ENCODE results near the gene VGLL4. TPM values are rescaled to one million over a fixed set of nuclear protein-coding genes. Genes with fewer than 3 reads are reported as not detected.

The VGLL4 gene
- total RNA-seq, 3 donors from 2014 or later = 42.5 to 51.3 (median 46.4) TPM

DNA sequence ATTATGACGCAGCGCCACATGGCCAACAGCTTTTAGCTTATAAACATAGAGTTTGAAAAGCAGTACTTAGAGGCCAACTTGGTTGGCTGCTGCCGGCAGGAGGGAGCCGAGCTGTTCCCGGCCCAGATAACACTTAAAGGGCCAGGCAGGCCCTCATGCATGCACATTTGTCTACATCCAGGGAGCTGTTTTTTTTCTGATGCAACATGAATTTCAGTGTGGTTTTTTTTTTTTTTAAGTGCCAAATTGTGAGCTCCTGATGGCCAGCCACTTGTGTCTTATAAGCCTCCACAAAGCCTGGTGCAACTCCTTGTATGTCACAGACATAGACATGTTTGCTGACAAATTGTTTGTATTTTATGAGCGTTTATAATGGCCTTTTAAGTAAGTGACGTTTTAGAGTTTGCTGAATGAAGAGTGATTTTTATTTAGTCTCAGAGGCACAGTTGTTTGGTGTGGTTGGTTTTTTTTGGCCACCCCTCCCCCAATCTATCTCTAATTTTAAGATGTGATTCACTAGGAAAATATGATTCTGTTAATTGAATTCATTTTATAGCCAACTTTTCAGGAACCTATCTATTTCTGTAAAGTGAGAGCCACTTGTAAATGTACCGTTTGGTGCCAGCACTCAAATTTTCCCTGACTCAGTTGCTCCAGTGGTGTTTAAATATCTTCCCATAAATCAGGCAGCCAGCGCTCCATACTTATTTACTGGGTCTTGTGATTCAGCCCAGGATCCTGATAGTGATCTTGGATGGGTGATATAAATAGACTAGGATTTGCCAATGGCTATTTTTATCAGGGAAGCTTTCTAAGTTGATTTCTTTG, 134.3 kb downstream of the VGLL4 start:
- H3K4me1 ChIP-seq (ENCODE audit: low read depth) = peaks cover 5% of the 10 kb centered on the region
- ATAC-seq (peak; percentile 94), DNase-seq (peak; percentile 63 to 77 (median 76))
- no peaks in the 10 kb centered on the region for H3K36me3 ChIP-seq (ENCODE audit: low read depth)
- H3K4me3 ChIP-seq = no peak overlapping the region
- TF ChIP-seq, protein P1, sequence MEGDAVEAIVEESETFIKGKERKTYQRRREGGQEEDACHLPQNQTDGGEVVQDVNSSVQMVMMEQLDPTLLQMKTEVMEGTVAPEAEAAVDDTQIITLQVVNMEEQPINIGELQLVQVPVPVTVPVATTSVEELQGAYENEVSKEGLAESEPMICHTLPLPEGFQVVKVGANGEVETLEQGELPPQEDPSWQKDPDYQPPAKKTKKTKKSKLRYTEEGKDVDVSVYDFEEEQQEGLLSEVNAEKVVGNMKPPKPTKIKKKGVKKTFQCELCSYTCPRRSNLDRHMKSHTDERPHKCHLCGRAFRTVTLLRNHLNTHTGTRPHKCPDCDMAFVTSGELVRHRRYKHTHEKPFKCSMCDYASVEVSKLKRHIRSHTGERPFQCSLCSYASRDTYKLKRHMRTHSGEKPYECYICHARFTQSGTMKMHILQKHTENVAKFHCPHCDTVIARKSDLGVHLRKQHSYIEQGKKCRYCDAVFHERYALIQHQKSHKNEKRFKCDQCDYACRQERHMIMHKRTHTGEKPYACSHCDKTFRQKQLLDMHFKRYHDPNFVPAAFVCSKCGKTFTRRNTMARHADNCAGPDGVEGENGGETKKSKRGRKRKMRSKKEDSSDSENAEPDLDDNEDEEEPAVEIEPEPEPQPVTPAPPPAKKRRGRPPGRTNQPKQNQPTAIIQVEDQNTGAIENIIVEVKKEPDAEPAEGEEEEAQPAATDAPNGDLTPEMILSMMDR (IDR thresholded peaks at IDR 0.05) = no peak
- no peaks in the 10 kb centered on the region for H3K9me3 ChIP-seq
- intact Hi-C loops (cut with DNase I, micrococcal nuclease) = no loop called here

DNA sequence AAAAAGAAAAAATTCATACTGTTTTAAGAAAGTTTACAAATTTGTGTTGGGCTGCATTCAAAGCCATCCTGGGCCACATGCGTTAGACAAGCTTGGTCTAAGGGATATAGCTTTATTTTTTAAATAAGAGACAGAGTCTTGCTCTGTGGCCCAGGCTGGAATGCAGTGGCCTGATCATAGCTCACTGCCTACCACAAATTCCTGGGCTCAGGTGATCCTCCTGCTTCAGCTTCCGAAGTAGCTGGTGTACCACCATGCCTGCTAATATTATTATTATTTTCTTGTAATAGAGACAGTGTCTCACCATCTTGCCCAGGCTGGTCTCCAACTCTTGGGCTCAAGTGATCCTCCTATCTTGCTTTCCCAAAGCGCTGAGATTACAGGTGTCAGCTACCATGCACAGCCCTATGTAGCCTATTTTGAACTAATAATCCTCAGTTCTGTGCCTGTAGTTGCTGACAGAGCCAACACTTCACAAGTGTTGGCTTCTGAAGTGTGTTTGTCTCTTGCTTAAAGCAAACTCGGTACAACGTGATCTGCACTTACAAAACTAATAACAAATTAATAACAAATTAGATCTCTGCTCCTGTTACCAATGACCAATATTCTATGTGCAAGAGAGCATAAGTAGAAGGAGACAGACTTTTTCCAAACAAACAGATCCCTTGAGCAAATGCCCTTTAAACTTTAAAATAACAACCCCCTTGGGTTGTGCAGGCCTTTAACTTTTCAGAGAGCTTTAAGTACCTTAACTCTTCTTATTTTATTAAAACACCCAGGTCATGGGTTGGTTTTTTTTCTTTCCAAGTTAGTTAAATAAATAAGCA, 135.2 kb downstream of the VGLL4 start:
- ATAC-seq = no peak
- Histone ChIP-seq H3K4me3 (no peak overlapping the region), H3K9me3 (no peaks in the 10 kb centered on the region), H3K4me1 (ENCODE audit: low read depth) (peaks cover 5% of the 10 kb centered on the region), H3K36me3 (ENCODE audit: low read depth) (no peaks in the 10 kb centered on the region)
- DNase-seq = no peak
- intact Hi-C loops (cut with DNase I, micrococcal nuclease) = no loop called here
- TF ChIP-seq, protein P1 (IDR thresholded peaks at IDR 0.05) = no peak

DNA sequence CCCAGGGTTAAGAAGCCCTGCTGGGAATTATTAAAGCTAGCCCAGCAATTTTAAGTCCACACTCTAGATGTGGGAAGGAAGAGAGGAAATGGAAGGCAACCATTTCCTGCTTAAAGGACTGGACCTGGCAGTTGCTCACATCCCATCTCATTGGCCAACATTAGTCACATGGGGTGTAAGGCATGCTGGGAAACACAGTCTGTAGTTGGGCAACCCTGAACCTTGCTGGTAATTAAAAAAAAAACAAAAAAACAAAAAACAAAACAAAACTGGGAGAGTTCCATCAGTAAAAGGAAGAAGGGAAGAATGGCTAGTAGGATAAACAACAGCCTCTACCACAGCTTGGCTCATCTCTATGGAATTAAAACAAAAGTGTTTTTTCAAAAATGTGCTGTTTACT, 136.0 kb downstream of the VGLL4 start:
- no peak for ATAC-seq
- intact Hi-C loops (cut with DNase I, micrococcal nuclease) = no loop called here

More for the DNA sequence above, 136.0 kb downstream of the VGLL4 start:
- no peak for DNase-seq
- Histone ChIP-seq H3K4me1 (ENCODE audit: low read depth) (peaks cover 5% of the 10 kb centered on the region), H3K36me3 (ENCODE audit: low read depth) (no peaks in the 10 kb centered on the region), H3K4me3 (no peak overlapping the region), H3K9me3 (no peaks in the 10 kb centered on the region)
- TF ChIP-seq, protein P1 (IDR thresholded peaks at IDR 0.05) = no peak

Other genes with a start within 250 kb of the VGLL4 start
- gene TAMM41, start 203.0 kb upstream of the VGLL4 start, total RNA-seq = 10 to 100 TPM; 17.9 to 27.3 (median 20.5) TPM